VCaP (cell line): ENCODE measurements around the gene TNRC6A.

ENCODE experiments used
- H3K27ac ChIP-seq: fragments of 450-650 bp; 2 replicates; pipeline ENCODE4 v1.5.1; 2017
- CTCF ChIP-seq: fragments of 450-650 bp; conservative IDR thresholded peaks from 2 replicates; pipeline ENCODE4 v1.5.1; 2017; ENCODE audit warnings: mild to moderate bottlenecking, moderate library complexity

Gene TNRC6A

DNA sequence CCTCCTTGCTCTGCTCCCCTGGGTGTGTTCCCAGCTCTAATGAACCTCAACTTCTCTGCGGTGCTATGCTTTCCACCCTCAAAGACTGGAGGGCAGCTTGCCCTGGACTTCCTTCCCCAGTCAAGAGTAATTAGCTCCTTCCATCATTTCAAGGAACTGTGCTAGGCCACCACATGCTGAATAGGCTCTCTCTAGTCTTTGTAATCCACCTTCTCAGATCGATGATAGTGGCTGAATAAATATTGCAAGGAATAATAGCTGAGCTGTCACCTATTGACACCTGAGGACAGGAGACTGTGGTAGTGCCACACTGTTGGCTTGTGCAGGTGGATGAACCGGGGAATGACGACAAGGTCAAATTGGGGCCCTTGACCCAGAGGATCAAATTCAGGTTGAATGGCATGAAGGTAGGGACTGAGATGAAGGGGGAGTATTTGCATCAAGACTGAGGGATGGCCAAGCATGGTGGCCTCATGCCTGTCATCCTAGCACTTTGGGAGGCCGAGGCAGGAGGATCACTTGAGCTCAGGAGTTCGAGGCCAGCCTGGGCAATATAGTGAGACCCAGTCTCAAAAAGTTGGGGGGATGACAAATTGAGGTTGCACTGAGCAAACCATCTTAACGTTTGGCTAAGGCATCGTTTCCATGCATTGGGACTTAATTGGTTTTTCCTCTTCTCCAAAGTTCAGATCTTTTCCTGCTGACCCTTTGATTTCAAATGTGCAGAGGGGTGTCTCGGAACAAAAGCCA, 97.5 kb downstream of the TNRC6A start:
- TF ChIP-seq CTCF = no peak

DNA sequence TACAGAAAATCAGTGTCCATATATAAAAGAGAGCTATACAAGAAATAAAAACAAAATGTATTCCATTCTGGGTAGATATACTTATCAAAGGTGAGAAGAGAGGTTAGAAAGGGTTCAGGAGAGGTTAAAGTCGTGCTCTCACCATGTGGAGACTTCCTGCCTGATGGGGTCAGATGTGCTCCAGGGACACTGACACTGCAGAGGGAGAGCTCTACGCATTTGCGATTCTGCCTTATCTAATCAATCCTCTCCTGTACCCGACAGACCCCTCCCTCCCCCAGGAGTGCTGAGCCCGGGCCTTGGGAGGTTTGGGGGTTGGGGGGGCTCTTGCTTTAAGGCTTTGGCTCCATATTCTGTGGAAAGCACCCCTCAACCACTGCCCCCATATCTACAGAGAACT, 99.7 kb downstream of the TNRC6A start:
- H3K27ac ChIP-seq = no peak overlapping the region
- TF ChIP-seq CTCF = no peak

More for the DNA sequence above, 97.5 kb downstream of the TNRC6A start:
- H3K27ac ChIP-seq = no peak overlapping the region

DNA sequence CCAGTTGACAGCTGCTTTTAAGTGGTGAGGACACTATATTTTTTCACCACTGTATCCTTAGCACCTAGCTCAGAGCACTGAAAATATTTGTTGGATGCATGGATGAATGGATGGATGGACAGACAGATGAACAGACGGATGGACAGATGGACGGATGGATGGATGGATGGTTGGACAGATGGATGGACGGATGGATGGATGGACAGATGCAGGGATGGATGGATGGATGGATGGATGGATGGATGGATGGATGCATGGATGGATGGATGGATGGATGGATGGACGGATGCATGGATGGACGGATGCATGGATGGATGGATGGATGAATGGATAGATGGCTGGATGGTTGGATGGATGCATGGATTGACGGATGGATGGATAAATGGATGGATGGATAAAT, 103.9 kb downstream of the TNRC6A start:
- H3K27ac ChIP-seq = no peak overlapping the region
- TF ChIP-seq CTCF = no peak

GRCh38 chr16:24834459-24835335, 105.2 kb downstream of the TNRC6A start:
- TF ChIP-seq CTCF = peak; percentile 78

GRCh38 chr16:24836836-24837235, 107.4 kb downstream of the TNRC6A start:
- no peak for TF ChIP-seq CTCF
- H3K27ac ChIP-seq = no peak overlapping the region

More at GRCh38 chr16:24834459-24835335, 105.2 kb downstream of the TNRC6A start:
- no peak overlapping the region for H3K27ac ChIP-seq

DNA sequence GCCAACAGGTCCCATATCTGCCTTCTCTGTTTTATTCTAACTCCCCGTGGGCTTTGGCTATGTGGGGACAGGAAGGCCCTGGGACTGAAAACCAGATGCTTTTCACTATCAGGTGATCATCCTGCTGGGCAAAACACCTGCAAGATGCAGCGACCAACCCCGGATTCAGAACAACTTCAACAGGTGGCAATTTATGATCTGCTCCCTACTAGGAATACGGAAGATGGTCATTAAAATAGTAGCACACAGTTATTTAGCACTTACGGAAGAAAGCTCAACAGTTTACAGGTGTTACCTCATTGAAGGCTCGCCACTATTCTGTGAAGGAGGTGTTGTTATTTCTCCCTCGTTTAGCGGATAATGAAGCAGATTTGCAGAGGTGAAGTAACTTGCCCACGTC, 108.5 kb downstream of the TNRC6A start:
- TF ChIP-seq CTCF = no peak

DNA sequence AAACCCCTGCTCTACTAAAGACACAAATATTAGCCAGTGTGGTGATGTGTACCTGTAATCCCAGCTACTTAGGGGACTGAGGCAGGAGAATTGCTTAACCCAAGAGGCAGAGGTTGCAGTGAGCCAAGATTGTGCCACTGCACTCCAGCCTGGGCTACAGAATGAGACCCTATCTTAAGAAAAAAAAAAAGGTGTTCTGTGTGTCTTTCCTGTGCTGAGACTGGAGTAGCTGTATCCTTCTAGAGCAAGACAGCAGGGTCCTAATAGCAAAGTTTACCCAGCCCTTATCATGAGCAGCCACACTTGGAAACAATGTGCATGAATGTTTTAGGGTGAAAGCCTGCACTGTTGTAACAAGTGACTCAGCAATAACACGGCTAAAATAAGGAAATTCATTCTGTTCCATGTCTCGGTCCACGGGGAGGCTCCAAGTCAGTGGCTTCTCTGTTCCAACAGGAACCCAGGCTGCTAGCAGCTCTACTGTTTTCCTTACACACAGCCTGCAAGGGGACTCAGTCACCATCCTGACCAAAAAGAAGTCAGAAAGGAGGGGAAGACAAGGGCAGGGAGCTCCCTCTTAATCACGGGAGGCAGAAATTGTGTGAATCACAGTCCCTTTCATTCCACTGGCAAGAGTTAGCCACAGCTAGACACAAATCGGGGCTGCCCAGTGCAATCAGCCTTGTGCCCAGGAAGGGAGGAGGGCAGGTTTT, 109.3 kb downstream of the TNRC6A start:
- H3K27ac ChIP-seq = no peak overlapping the region
- no peak for TF ChIP-seq CTCF

More for the DNA sequence above, 108.5 kb downstream of the TNRC6A start:
- H3K27ac ChIP-seq = no peak overlapping the region
